AG04449 (cell line): ENCODE results near the gene ZBTB11.
"Not testable (repeated sequence)": the region's sequence is repeated elsewhere in the genome, so short reads cannot be mapped to it uniquely, and the experiment has no call there.

Experiments used
- CTCF ChIA-PET: fragments of 350-600 bp; formaldehyde crosslinking; extraction: SDS; loops from one replicate; lab custom pipeline; 2021; ENCODE audit warnings: antibody characterized with exemption; lab: Yijun Ruan, JAX
- POLR2A ChIA-PET: fragments of 400-600, 350-600 bp; formaldehyde crosslinking; extraction: SDS; loops from one replicate; lab custom pipeline; 2020; ENCODE audit warnings: antibody characterized with exemption, inconsistent platforms; lab: Yijun Ruan, JAX
- DNase-seq: peaks from one replicate; pipeline ENCODE4 v3.0.0-alpha.2; 2010; ENCODE audit warnings: low read depth, low spot score
- H3K4me3 ChIP-seq: 2 replicates; pipeline ENCODE4 v1.5.1; 2011; ENCODE audit warnings: low read depth, mild to moderate bottlenecking, control low read depth, low read length
- CTCF ChIP-seq: IDR thresholded peaks from one replicate; pipeline ENCODE4 v1.5.1; 2011; ENCODE audit warnings: mild to moderate bottlenecking, moderate library complexity, low read length, control low read depth, inconsistent platforms; ENCODE audit not compliant: insufficient read depth; ENCODE audit errors: missing control alignments

Gene ZBTB11

GRCh38 chr3:101635345-101635744, 41.6 kb downstream of the ZBTB11 start:
- H3K4me3 ChIP-seq, result no peak overlapping the region
- no peak for DNase-seq
- CTCF ChIA-PET, result interaction anchor here (0.9 to 2.7 kb wide), 8 partner anchors 8 to 61 kb away, joined by 3 to 12 read pairs (median 4); partner anchors contain the start of gene PCNP
- TF ChIP-seq CTCF, result no peak
- POLR2A ChIA-PET, result no interaction called here

GRCh38 chr3:101634591-101635196, 42.2 kb downstream of the ZBTB11 start:
- no peak for TF ChIP-seq CTCF
- no peak overlapping the region for H3K4me3 ChIP-seq
- no peak for DNase-seq
- POLR2A ChIA-PET, result no interaction called here
- CTCF ChIA-PET, result interaction anchor here (0.9 to 2.7 kb wide), 6 partner anchors 8 to 61 kb away, joined by 3 to 12 read pairs (median 4); partner anchors contain the start of gene PCNP

GRCh38 chr3:101633186-101633585, 43.7 kb downstream of the ZBTB11 start:
- CTCF ChIA-PET, result no interaction called here
- TF ChIP-seq CTCF, result no peak
- no peak for DNase-seq
- POLR2A ChIA-PET, result no interaction called here
- H3K4me3 ChIP-seq, result no peak overlapping the region

- no peak for DNase-seq
- POLR2A ChIA-PET, result no interaction called here
- no peak overlapping the region for H3K4me3 ChIP-seq
- CTCF ChIA-PET, result no interaction called here
- TF ChIP-seq CTCF, result no peak
Observed at GRCh38 chr3:101632586-101632985, 44.3 kb downstream of the ZBTB11 start.

GRCh38 chr3:101631959-101632358, 45.0 kb downstream of the ZBTB11 start:
- H3K4me3 ChIP-seq, POLR2A ChIA-PET, CTCF ChIA-PET, DNase-seq: not testable (repeated sequence)

- no peak for DNase-seq
- no peak overlapping the region for H3K4me3 ChIP-seq
- POLR2A ChIA-PET, result interaction anchor here (1.0 kb wide), 1 partner anchor 17 kb away, joined by 3 read pairs; no protein-coding TSS in a partner anchor
- no peak for TF ChIP-seq CTCF
- CTCF ChIA-PET, result interaction anchor here (1.3 kb wide), 1 partner anchor 8 kb away, joined by 5 read pairs; no protein-coding TSS in a partner anchor
Observed at GRCh38 chr3:101631098-101631796, 45.7 kb downstream of the ZBTB11 start.
